H9 (cell line): ENCODE data around the gene ARL4C. TPM values are rescaled to one million over a fixed set of nuclear protein-coding genes. Genes with fewer than 3 reads are reported as not detected.

Experiments
- DNase-seq: peaks from one replicate; pipeline ENCODE4 v3.0.0-alpha.2; 2017
- H2AFZ ChIP-seq: one replicate; pipeline ENCODE4 v1.6.1; 2013; ENCODE audit warnings: mild to moderate bottlenecking, low read length, control low read depth, moderate library complexity
- H2AK5ac ChIP-seq: 2 replicates; pipeline ENCODE4 v1.6.1; 2013; ENCODE audit warnings: low read length, control low read depth, mixed read lengths; ENCODE audit not compliant: insufficient read length
- H2BK120ac ChIP-seq: one replicate; pipeline ENCODE4 v1.6.1; 2013; ENCODE audit warnings: low read depth, mild to moderate bottlenecking, low read length, control low read depth, inconsistent platforms; ENCODE audit not compliant: poor library complexity, severe bottlenecking
- H2BK12ac ChIP-seq: 2 replicates; pipeline ENCODE4 v1.6.1; 2013; ENCODE audit warnings: low read length, control low read depth, mixed read lengths, low read depth; ENCODE audit not compliant: insufficient read length
- H2BK15ac ChIP-seq: 2 replicates; pipeline ENCODE4 v1.6.1; 2013; ENCODE audit warnings: low read depth, low read length, control low read depth
- H2BK20ac ChIP-seq: one replicate; pipeline ENCODE4 v1.6.1; 2013; ENCODE audit warnings: low read depth, mild to moderate bottlenecking, low read length, control low read depth, inconsistent platforms; ENCODE audit not compliant: poor library complexity, severe bottlenecking
- H2BK5ac ChIP-seq: 2 replicates; pipeline ENCODE4 v1.6.1; 2013; ENCODE audit warnings: low read length, control low read depth, mixed read lengths; ENCODE audit not compliant: insufficient read length
- H3K14ac ChIP-seq: 2 replicates; pipeline ENCODE4 v1.6.1; 2013; ENCODE audit warnings: low read length, control low read depth; ENCODE audit not compliant: insufficient read depth
- H3K18ac ChIP-seq: 2 replicates; pipeline ENCODE4 v1.6.1; 2013; ENCODE audit warnings: low read depth, mild to moderate bottlenecking, mixed read lengths, low read length, control low read depth; ENCODE audit not compliant: insufficient read length
- H3K23ac ChIP-seq: 2 replicates; pipeline ENCODE4 v1.6.1; 2013; ENCODE audit warnings: low read length, control low read depth, mixed read lengths, low read depth; ENCODE audit not compliant: insufficient read length
- H3K23me2 ChIP-seq: 2 replicates; pipeline ENCODE4 v1.6.1; 2013; ENCODE audit warnings: low read depth, mild to moderate bottlenecking, mixed read lengths, low read length, control low read depth; ENCODE audit not compliant: insufficient read length, poor library complexity, severe bottlenecking
- H3K27ac ChIP-seq: 2 replicates; pipeline ENCODE4 v1.5.1; 2013; ENCODE audit warnings: low read length, control low read depth, mixed read lengths, low read depth; ENCODE audit not compliant: insufficient read length
- H3K27me3 ChIP-seq: 2 replicates; pipeline ENCODE4 v1.6.1; 2013; ENCODE audit warnings: low read length, control low read depth, inconsistent platforms; ENCODE audit not compliant: insufficient read depth
- H3K4ac ChIP-seq: 2 replicates; pipeline ENCODE4 v1.6.1; 2013; ENCODE audit warnings: low read depth, mild to moderate bottlenecking, control low read depth, inconsistent platforms, low read length, moderate library complexity
- H3K4me1 ChIP-seq: 2 replicates; pipeline ENCODE4 v1.6.1; 2013; ENCODE audit warnings: low read length, control low read depth, inconsistent platforms; ENCODE audit not compliant: insufficient read depth
- H3K4me2 ChIP-seq: 2 replicates; pipeline ENCODE4 v1.6.1; 2013; ENCODE audit warnings: low read length, control low read depth, mixed read lengths; ENCODE audit not compliant: insufficient read length, insufficient read depth
- H3K56ac ChIP-seq: 2 replicates; pipeline ENCODE4 v1.6.1; 2013; ENCODE audit warnings: low read depth, mild to moderate bottlenecking, mixed read lengths, low read length, control low read depth; ENCODE audit not compliant: insufficient read length
- H3K79me1 ChIP-seq: 2 replicates; pipeline ENCODE4 v1.6.1; 2013; ENCODE audit warnings: low read depth, mild to moderate bottlenecking, moderate library complexity, low read length, control low read depth, inconsistent platforms; ENCODE audit not compliant: insufficient read depth, poor library complexity, severe bottlenecking
- H3K79me2 ChIP-seq: 2 replicates; pipeline ENCODE4 v1.6.1; 2013; ENCODE audit warnings: low read length, control low read depth, inconsistent platforms; ENCODE audit not compliant: insufficient read depth
- H3K9ac ChIP-seq: 2 replicates; pipeline ENCODE4 v1.6.1; 2013; ENCODE audit warnings: low read length, control low read depth, mixed read lengths; ENCODE audit not compliant: insufficient read length; ENCODE audit errors: extremely low read depth
- H3K9me3 ChIP-seq: one replicate; pipeline ENCODE4 v1.6.1; 2013; ENCODE audit warnings: low read depth, low read length, inconsistent platforms; ENCODE audit not compliant: control insufficient read depth
- H3T11ph ChIP-seq: one replicate; pipeline ENCODE4 v1.6.1; 2013; ENCODE audit warnings: mild to moderate bottlenecking, low read length, control low read depth, inconsistent platforms
- H4K20me1 ChIP-seq: one replicate; pipeline ENCODE4 v1.6.1; 2013; ENCODE audit not compliant: control insufficient read depth, insufficient read length, insufficient read depth
- H4K5ac ChIP-seq: 2 replicates; pipeline ENCODE4 v1.6.1; 2013; ENCODE audit warnings: low read depth, mild to moderate bottlenecking, mixed read lengths, low read length, control low read depth; ENCODE audit not compliant: insufficient read length
- H4K8ac ChIP-seq: replicated peaks from 2 replicates; pipeline ENCODE4 v1.6.1; 2013; ENCODE audit warnings: low read length, control low read depth, mixed read lengths, low read depth; ENCODE audit not compliant: insufficient read length
- H4K91ac ChIP-seq: 2 replicates; pipeline ENCODE4 v1.6.1; 2013; ENCODE audit warnings: low read depth, mild to moderate bottlenecking, moderate library complexity, mixed read lengths, low read length, control low read depth; ENCODE audit not compliant: insufficient read length
- H3K27ac Mint-ChIP-seq, 3 experiments: 2 replicates in 2 of 3; 3 replicates in 1 of 3; pipeline ENCODE4 v1.8.0; 2020 to 2021; ENCODE audit warnings: mixed read lengths in 3 of 3, mild to moderate bottlenecking in 1 of 3, moderate library complexity in 1 of 3
- H3K27me3 Mint-ChIP-seq: 2 replicates; pipeline ENCODE4 v1.8.0; 2021; ENCODE audit warnings: low read depth, mild to moderate bottlenecking, moderate library complexity, mixed read lengths
- H3K36me3 Mint-ChIP-seq, 3 experiments: 2 replicates in 2 of 3; 3 replicates in 1 of 3; pipeline ENCODE4 v1.8.0; 2020 to 2021; ENCODE audit warnings: low read depth in 3 of 3, mixed read lengths in 3 of 3; ENCODE audit not compliant: insufficient read depth in 1 of 3
- H3K4me1 Mint-ChIP-seq, 2 experiments: 2 replicates each; pipeline ENCODE4 v1.8.0; 2020; ENCODE audit warnings: mixed read lengths in 2 of 2
- H3K4me3 Mint-ChIP-seq, 2 experiments: 2 replicates in 1 of 2; 3 replicates in 1 of 2; pipeline ENCODE4 v1.8.0; 2020 to 2021; ENCODE audit warnings: mild to moderate bottlenecking in 2 of 2, mixed read lengths in 2 of 2, moderate library complexity in 1 of 2
- H3K9me3 Mint-ChIP-seq, 2 experiments: 2 replicates in 1 of 2; 3 replicates in 1 of 2; pipeline ENCODE4 v1.8.0; 2020; ENCODE audit warnings: mild to moderate bottlenecking in 2 of 2, mixed read lengths in 2 of 2, moderate library complexity in 1 of 2
- total RNA-seq: library from RNA; stranded (reverse); gene quantifications from 2 replicates; pipeline ENCODE4 v1.2.1, GENCODE V29; 2021
- TF ChIP-seq, protein P1 (sequence below): fragments of 200-600 bp; sonication (generic); conservative IDR thresholded peaks from 3 replicates; pipeline ENCODE4 v1.8.0; 2021; ENCODE audit warnings: antibody characterized with exemption, mild to moderate bottlenecking

The ARL4C gene
- total RNA-seq, 1 experiment from 2014 or later: 12.0 TPM

DNA sequence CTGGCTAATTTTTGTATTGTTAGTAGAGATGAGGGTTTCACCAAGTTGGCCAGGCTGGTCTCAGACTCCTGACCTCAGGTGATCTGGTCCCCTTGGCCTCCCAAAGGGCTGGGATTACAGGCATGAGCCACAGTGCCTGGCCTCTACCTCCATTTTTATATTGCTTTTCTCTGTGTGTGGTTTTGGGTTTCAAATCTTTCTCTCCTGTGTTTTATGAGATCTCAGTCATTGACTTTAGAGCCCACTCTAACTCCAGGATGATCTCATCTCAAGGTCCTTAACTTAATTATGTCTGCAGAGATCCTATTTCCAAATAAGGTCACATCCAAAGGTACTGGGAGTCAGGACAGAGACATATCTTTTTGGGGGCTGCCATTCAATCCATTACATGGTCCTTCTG, 24.7 kb downstream of the ARL4C start:
- Histone ChIP-seq H3T11ph (no peak overlapping the region), H3K56ac (no peak overlapping the region), H3K9me3 (no peaks in the 10 kb centered on the region), H3K27ac (no peak overlapping the region), H2BK15ac (no peak overlapping the region), H3K14ac (no peak overlapping the region), H3K9ac (no peak overlapping the region), H4K5ac (no peak overlapping the region), H3K27me3 (no peaks in the 10 kb centered on the region), H3K4ac (no peak overlapping the region), H4K91ac (no peak overlapping the region), H3K4me2 (no peak overlapping the region), H2BK120ac (no peak overlapping the region), H3K23ac (no peak overlapping the region), H2BK5ac (no peak overlapping the region), H4K20me1 (no peaks in the 10 kb centered on the region), H3K18ac (no peak overlapping the region), H3K79me1 (no peaks in the 10 kb centered on the region), H2BK12ac (no peak overlapping the region), H2AFZ (no peak overlapping the region), H4K8ac (no peak overlapping the region), H3K23me2 (no peaks in the 10 kb centered on the region), H2BK20ac (no peak overlapping the region), H3K79me2 (no peaks in the 10 kb centered on the region), H3K4me1 (no peaks in the 10 kb centered on the region), H2AK5ac (no peak overlapping the region)
- no peak for DNase-seq
- H3K4me3 Mint-ChIP-seq: no peak overlapping the region
- no peaks in the 10 kb centered on the region; a peak in 2 of 7 replicates for H3K36me3 Mint-ChIP-seq
- H3K27ac Mint-ChIP-seq: no peak overlapping the region
- TF ChIP-seq, protein P1, sequence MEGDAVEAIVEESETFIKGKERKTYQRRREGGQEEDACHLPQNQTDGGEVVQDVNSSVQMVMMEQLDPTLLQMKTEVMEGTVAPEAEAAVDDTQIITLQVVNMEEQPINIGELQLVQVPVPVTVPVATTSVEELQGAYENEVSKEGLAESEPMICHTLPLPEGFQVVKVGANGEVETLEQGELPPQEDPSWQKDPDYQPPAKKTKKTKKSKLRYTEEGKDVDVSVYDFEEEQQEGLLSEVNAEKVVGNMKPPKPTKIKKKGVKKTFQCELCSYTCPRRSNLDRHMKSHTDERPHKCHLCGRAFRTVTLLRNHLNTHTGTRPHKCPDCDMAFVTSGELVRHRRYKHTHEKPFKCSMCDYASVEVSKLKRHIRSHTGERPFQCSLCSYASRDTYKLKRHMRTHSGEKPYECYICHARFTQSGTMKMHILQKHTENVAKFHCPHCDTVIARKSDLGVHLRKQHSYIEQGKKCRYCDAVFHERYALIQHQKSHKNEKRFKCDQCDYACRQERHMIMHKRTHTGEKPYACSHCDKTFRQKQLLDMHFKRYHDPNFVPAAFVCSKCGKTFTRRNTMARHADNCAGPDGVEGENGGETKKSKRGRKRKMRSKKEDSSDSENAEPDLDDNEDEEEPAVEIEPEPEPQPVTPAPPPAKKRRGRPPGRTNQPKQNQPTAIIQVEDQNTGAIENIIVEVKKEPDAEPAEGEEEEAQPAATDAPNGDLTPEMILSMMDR: no peak
- no peaks in the 10 kb centered on the region for H3K4me1 Mint-ChIP-seq
- peaks cover 2 to 3% of the 10 kb centered on the region in 2 experiments; a peak in 3 of 5 replicates for H3K9me3 Mint-ChIP-seq
- H3K27me3 Mint-ChIP-seq: peaks cover 15% of the 10 kb centered on the region
